ENCODE results near the gene UBE2C. TPM values are rescaled to one million over a fixed set of nuclear protein-coding genes. Genes with fewer than 3 reads are reported as not detected.
A peak's percentile ranks its signal among the peaks of the same experiment; 100 is the strongest.

The UBE2C gene
- total and polyA plus RNA-seq, 2 experiments from 2014 or later: 26.7 to 46.9 TPM

DNA sequence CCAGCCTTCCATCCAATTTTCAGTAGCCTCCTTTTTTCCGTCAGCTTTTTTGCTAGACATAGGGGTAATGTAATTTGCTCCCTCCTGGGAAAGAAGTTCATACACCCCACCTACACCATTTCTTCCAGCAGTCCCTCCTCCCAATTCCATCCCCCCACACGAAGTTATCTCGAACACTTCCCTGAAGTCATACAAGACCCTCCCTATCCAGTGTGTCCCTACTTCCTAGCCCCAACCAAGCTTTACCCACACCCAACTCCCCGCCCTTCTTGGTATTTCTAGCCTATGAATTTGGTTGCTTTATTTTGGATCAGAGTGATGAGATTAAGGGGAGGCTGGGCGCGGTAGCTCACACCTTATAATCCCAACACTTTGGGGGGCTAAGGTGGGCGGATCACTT, 1.0 kb downstream of the UBE2C start:
- Histone ChIP-seq H4K20me1 (ENCODE audit: insufficient read depth, poor library complexity, severe bottlenecking) (no peaks in the 10 kb centered on the region), H2AFZ (no peak overlapping the region), H3K4me1 (ENCODE audit: insufficient read depth) (no peaks in the 10 kb centered on the region), H3K36me3 (replicated peaks; ENCODE audit: insufficient read depth, low read depth) (no peaks in the 10 kb centered on the region), H3K4me2 (peak overlapping the region; percentile 82), H3K9me3 (ENCODE audit: low read depth) (no peaks in the 10 kb centered on the region), H3K4me3 (no peak overlapping the region), H3K27ac (no peak overlapping the region), H3K27me3 (no peaks in the 10 kb centered on the region), H3K79me2 (peaks cover 20% of the 10 kb centered on the region), H3K9me2 (replicated peaks; ENCODE audit: insufficient read depth) (no peaks in the 10 kb centered on the region)
- 68% methylated on average over 7 of the region's 7 CpGs for WGBS (ENCODE audit: low lambda C conversion rate, missing lambda C conversion rate)
- no peak for DNase-seq (ENCODE audit: low spot score)
- TF ChIP-seq EZH2phosphoT487 (IDR thresholded peaks at IDR 0.05; ENCODE audit: low read depth, severe bottlenecking, unreplicated experiment) (no peak), EZH2 (IDR thresholded peaks at IDR 0.05; ENCODE audit: borderline replicate concordance) (no peak)
- TF ChIP-seq, protein P1, sequence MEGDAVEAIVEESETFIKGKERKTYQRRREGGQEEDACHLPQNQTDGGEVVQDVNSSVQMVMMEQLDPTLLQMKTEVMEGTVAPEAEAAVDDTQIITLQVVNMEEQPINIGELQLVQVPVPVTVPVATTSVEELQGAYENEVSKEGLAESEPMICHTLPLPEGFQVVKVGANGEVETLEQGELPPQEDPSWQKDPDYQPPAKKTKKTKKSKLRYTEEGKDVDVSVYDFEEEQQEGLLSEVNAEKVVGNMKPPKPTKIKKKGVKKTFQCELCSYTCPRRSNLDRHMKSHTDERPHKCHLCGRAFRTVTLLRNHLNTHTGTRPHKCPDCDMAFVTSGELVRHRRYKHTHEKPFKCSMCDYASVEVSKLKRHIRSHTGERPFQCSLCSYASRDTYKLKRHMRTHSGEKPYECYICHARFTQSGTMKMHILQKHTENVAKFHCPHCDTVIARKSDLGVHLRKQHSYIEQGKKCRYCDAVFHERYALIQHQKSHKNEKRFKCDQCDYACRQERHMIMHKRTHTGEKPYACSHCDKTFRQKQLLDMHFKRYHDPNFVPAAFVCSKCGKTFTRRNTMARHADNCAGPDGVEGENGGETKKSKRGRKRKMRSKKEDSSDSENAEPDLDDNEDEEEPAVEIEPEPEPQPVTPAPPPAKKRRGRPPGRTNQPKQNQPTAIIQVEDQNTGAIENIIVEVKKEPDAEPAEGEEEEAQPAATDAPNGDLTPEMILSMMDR (IDR thresholded peaks at IDR 0.05; ENCODE audit: poor library complexity): no peak

DNA sequence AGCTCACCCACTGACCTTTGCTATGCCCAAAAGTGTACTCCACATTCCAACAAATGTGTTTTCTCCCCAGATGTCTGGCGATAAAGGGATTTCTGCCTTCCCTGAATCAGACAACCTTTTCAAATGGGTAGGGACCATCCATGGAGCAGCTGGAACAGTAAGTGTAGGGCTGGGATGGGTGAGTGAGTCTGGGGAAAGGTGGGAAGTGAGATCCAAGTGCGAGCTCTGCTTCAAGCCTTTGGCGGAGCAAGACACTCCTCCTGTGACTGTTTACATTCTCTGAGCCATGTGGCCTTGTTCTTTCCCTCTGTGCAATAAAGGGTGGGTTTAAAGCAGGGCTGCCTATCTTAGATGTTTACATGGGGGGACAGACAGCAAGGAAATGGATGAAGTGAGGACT, 1.9 kb downstream of the UBE2C start:
- Histone ChIP-seq H3K9me3 (ENCODE audit: low read depth) (no peaks in the 10 kb centered on the region), H3K4me1 (ENCODE audit: insufficient read depth) (no peaks in the 10 kb centered on the region), H2AFZ (no peak overlapping the region), H3K27ac (no peak overlapping the region), H4K20me1 (ENCODE audit: insufficient read depth, poor library complexity, severe bottlenecking) (no peaks in the 10 kb centered on the region), H3K27me3 (no peaks in the 10 kb centered on the region), H3K4me3 (no peak overlapping the region), H3K9me2 (replicated peaks; ENCODE audit: insufficient read depth) (no peaks in the 10 kb centered on the region), H3K4me2 (peak overlapping the region; percentile 82), H3K36me3 (replicated peaks; ENCODE audit: insufficient read depth, low read depth) (no peaks in the 10 kb centered on the region), H3K79me2 (peaks cover 20% of the 10 kb centered on the region)
- TF ChIP-seq, protein P1 (IDR thresholded peaks at IDR 0.05; ENCODE audit: poor library complexity): no peak
- no peak for TF ChIP-seq EZH2phosphoT487 (IDR thresholded peaks at IDR 0.05; ENCODE audit: low read depth, severe bottlenecking, unreplicated experiment)
- TF ChIP-seq EZH2 (IDR thresholded peaks at IDR 0.05; ENCODE audit: borderline replicate concordance): no peak
- 76% methylated on average over 3 of the region's 3 CpGs for WGBS (ENCODE audit: low lambda C conversion rate, missing lambda C conversion rate)
- DNase-seq (ENCODE audit: low spot score): peak; percentile 27

DNA sequence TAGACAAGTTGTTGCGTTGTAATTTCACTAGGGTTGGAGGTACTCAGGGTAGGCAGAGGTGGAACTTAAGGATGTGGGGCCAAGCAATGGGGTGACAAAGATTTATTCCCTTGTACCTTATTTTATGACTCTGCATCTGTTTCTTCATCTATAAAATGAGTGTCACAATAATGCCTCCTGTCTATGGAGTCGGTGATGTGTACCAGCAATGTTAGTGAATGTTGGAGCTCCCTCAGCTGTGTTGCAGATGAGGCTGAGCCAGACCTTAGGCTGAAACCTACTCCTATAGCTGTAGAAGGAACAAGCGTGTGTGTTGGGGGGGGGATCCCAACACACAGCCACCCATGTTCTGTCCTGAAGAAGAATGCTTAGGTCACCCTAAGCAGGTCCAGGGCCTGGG, 4.5 kb downstream of the UBE2C start:
- Histone ChIP-seq H3K27ac (no peak overlapping the region), H3K79me2 (peaks cover 20% of the 10 kb centered on the region), H3K4me1 (ENCODE audit: insufficient read depth) (no peaks in the 10 kb centered on the region), H4K20me1 (ENCODE audit: insufficient read depth, poor library complexity, severe bottlenecking) (no peaks in the 10 kb centered on the region), H3K4me3 (no peak overlapping the region), H3K9me2 (replicated peaks; ENCODE audit: insufficient read depth) (no peaks in the 10 kb centered on the region), H3K27me3 (no peaks in the 10 kb centered on the region), H3K4me2 (no peak overlapping the region), H3K9me3 (ENCODE audit: low read depth) (no peaks in the 10 kb centered on the region), H2AFZ (no peak overlapping the region), H3K36me3 (replicated peaks; ENCODE audit: insufficient read depth, low read depth) (no peaks in the 10 kb centered on the region)
- TF ChIP-seq, protein P1 (IDR thresholded peaks at IDR 0.05; ENCODE audit: poor library complexity): no peak
- TF ChIP-seq EZH2 (IDR thresholded peaks at IDR 0.05; ENCODE audit: borderline replicate concordance) (no peak), EZH2phosphoT487 (IDR thresholded peaks at IDR 0.05; ENCODE audit: low read depth, severe bottlenecking, unreplicated experiment) (no peak)
- no peak for DNase-seq (ENCODE audit: low spot score)
- 89% methylated on average over 3 of the region's 3 CpGs for WGBS (ENCODE audit: low lambda C conversion rate, missing lambda C conversion rate)

Data from hepatocyte (in vitro differentiated cells).